ENCODE data around the gene GTF3C1. TPM values are rescaled to one million over a fixed set of nuclear protein-coding genes. Genes with fewer than 3 reads are reported as not detected.
"Not testable (repeated sequence)": the region's sequence is repeated elsewhere in the genome, so short reads cannot be mapped to it uniquely, and the experiment has no call there.

The GTF3C1 gene
- total RNA-seq, 1 donor from 2014 or later: 106 TPM

GRCh38 chr16:27434141-27435051 lies 115.3 kb downstream of the GTF3C1 start:
- Mint-ChIP-seq H3K27me3 (ENCODE audit: unreplicated experiment) (peaks cover 7% of the 10 kb centered on the region), H3K4me3 (ENCODE audit: unreplicated experiment) (no peak overlapping the region), H3K9me3 (ENCODE audit: unreplicated experiment) (peaks cover 1% of the 10 kb centered on the region), H3K36me3 (ENCODE audit: unreplicated experiment) (no peaks in the 10 kb centered on the region), H3K27ac (ENCODE audit: unreplicated experiment) (no peak overlapping the region), H3K4me1 (ENCODE audit: low read depth, unreplicated experiment) (peaks cover 2% of the 10 kb centered on the region)
- DNase-seq: peak; percentile 6
- TF ChIP-seq CTCF (IDR thresholded peaks at IDR 0.05; ENCODE audit: partially characterized antibody, unreplicated experiment): no peak

- peaks cover 1% of the 10 kb centered on the region for H3K9me3 Mint-ChIP-seq (ENCODE audit: unreplicated experiment)
- no peak overlapping the region for H3K4me3 Mint-ChIP-seq (ENCODE audit: unreplicated experiment)
- H3K27me3 Mint-ChIP-seq (ENCODE audit: unreplicated experiment): peaks cover 4% of the 10 kb centered on the region
- no peaks in the 10 kb centered on the region for H3K36me3 Mint-ChIP-seq (ENCODE audit: unreplicated experiment)
- no peak for TF ChIP-seq CTCF (IDR thresholded peaks at IDR 0.05; ENCODE audit: partially characterized antibody, unreplicated experiment)
- H3K4me1 Mint-ChIP-seq (ENCODE audit: low read depth, unreplicated experiment): no peaks in the 10 kb centered on the region
- no peak for DNase-seq
- no peak overlapping the region for H3K27ac Mint-ChIP-seq (ENCODE audit: unreplicated experiment)
Observed at GRCh38 chr16:27433636-27434035, 116.1 kb downstream of the GTF3C1 start.

GRCh38 chr16:27433191-27433590 lies 116.5 kb downstream of the GTF3C1 start:
- DNase-seq; H3K27ac Mint-ChIP-seq (ENCODE audit: unreplicated experiment); H3K4me1 Mint-ChIP-seq (ENCODE audit: low read depth, unreplicated experiment); H3K27me3 Mint-ChIP-seq (ENCODE audit: unreplicated experiment); H3K9me3 Mint-ChIP-seq (ENCODE audit: unreplicated experiment); H3K36me3 Mint-ChIP-seq (ENCODE audit: unreplicated experiment); H3K4me3 Mint-ChIP-seq (ENCODE audit: unreplicated experiment): not testable (repeated sequence)

GRCh38 chr16:27432558-27432957 lies 117.2 kb downstream of the GTF3C1 start:
- Mint-ChIP-seq H3K9me3 (ENCODE audit: unreplicated experiment) (peaks cover 1% of the 10 kb centered on the region), H3K27ac (ENCODE audit: unreplicated experiment) (no peak overlapping the region), H3K4me3 (ENCODE audit: unreplicated experiment) (no peak overlapping the region), H3K4me1 (ENCODE audit: low read depth, unreplicated experiment) (no peaks in the 10 kb centered on the region), H3K27me3 (ENCODE audit: unreplicated experiment) (peaks cover 7% of the 10 kb centered on the region), H3K36me3 (ENCODE audit: unreplicated experiment) (no peaks in the 10 kb centered on the region)
- DNase-seq: no peak
- no peak for TF ChIP-seq CTCF (IDR thresholded peaks at IDR 0.05; ENCODE audit: partially characterized antibody, unreplicated experiment)

- no peak for TF ChIP-seq CTCF (IDR thresholded peaks at IDR 0.05; ENCODE audit: partially characterized antibody, unreplicated experiment)
- peak; percentile 1 for DNase-seq
- H3K27me3 Mint-ChIP-seq (ENCODE audit: unreplicated experiment): peaks cover 8% of the 10 kb centered on the region
- no peak overlapping the region for H3K4me3 Mint-ChIP-seq (ENCODE audit: unreplicated experiment)
- H3K4me1 Mint-ChIP-seq (ENCODE audit: low read depth, unreplicated experiment): no peaks in the 10 kb centered on the region
- H3K27ac Mint-ChIP-seq (ENCODE audit: unreplicated experiment): no peak overlapping the region
- no peaks in the 10 kb centered on the region for H3K36me3 Mint-ChIP-seq (ENCODE audit: unreplicated experiment)
- peaks cover 1% of the 10 kb centered on the region for H3K9me3 Mint-ChIP-seq (ENCODE audit: unreplicated experiment)
Observed at GRCh38 chr16:27431773-27432532, 117.8 kb downstream of the GTF3C1 start.
